Measurements from ENCODE around the gene PCNX3.

The PCNX3 gene

DNA sequence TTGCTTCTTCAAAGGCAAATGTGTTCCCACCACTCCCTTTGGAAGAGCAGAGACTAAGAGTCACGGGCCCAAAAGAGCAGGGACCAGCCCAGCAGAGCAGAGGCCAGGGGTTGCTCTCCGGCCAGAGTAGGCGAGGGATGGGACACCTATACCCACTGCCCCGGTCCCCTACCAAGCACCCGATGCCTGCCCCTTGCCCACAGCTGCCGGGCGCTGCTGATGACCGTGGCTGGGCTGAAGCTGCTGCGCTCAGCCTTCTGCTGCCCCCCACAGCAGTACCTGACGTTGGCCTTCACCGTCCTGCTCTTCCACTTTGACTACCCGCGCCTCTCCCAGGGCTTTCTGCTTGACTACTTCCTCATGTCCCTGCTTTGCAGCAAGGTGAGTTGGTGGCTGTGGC, 11.6 kb downstream of the PCNX3 start:
- Histone ChIP-seq H3K79me2 (ENCODE audit: insufficient read depth, low read length) (no peaks in the 10 kb centered on the region), H3F3A (ENCODE audit: low read depth) (no peaks in the 10 kb centered on the region), H3K9me2 (replicated peaks; ENCODE audit: low read depth, low read length) (no peaks in the 10 kb centered on the region), H2AFZ (ENCODE audit: low read length) (no peak overlapping the region), H3K9me3 (ENCODE audit: insufficient read depth, low read depth, low read length) (no peaks in the 10 kb centered on the region), H3K27me3 (ENCODE audit: insufficient read depth, low read length, poor library complexity, severe bottlenecking) (no peaks in the 10 kb centered on the region), H3K4me2 (ENCODE audit: low read depth, low read length, poor library complexity, severe bottlenecking) (no peak overlapping the region), H3K36me3 (ENCODE audit: insufficient read depth, low read length) (peaks cover 56% of the 10 kb centered on the region; the same call in 1 of the 2 replicates), H4K20me1 (ENCODE audit: insufficient read depth, low read length, poor library complexity, severe bottlenecking) (no peaks in the 10 kb centered on the region), H3K4me1 (ENCODE audit: insufficient read depth, low read length, poor library complexity, severe bottlenecking) (no peaks in the 10 kb centered on the region), H3K9ac (ENCODE audit: low read depth, low read length, poor library complexity, severe bottlenecking) (no peak overlapping the region), H3K4me3 (ENCODE audit: low read length, poor library complexity, severe bottlenecking) (no peak overlapping the region)
- no peak for TF ChIP-seq CTCF (conservative IDR thresholded peaks at IDR 0.05; ENCODE audit: low read length)
- no peak for TF ChIP-seq EZH2phosphoT487 (IDR thresholded peaks at IDR 0.05; ENCODE audit: borderline replicate concordance)

- H3K4me3 ChIP-seq (ENCODE audit: low read length, poor library complexity, severe bottlenecking) = no peak overlapping the region
- H3K36me3 ChIP-seq (ENCODE audit: insufficient read depth, low read length) = peaks cover 48% of the 10 kb centered on the region; the same call in 1 of the 2 replicates
- no peaks in the 10 kb centered on the region for H3K9me3 ChIP-seq (ENCODE audit: insufficient read depth, low read depth, low read length)
- H3K9ac ChIP-seq (ENCODE audit: low read depth, low read length, poor library complexity, severe bottlenecking) = no peak overlapping the region
- no peak overlapping the region for H2AFZ ChIP-seq (ENCODE audit: low read length)
- no peaks in the 10 kb centered on the region for H3K27me3 ChIP-seq (ENCODE audit: insufficient read depth, low read length, poor library complexity, severe bottlenecking)
- no peaks in the 10 kb centered on the region for H3K79me2 ChIP-seq (ENCODE audit: insufficient read depth, low read length)
- H3F3A ChIP-seq (ENCODE audit: low read depth) = no peaks in the 10 kb centered on the region
- no peaks in the 10 kb centered on the region for H3K9me2 ChIP-seq (replicated peaks; ENCODE audit: low read depth, low read length)
- H4K20me1 ChIP-seq (ENCODE audit: insufficient read depth, low read length, poor library complexity, severe bottlenecking) = no peaks in the 10 kb centered on the region
- peaks cover 8% of the 10 kb centered on the region for H3K4me1 ChIP-seq (ENCODE audit: insufficient read depth, low read length, poor library complexity, severe bottlenecking)
- TF ChIP-seq CTCF (conservative IDR thresholded peaks at IDR 0.05; ENCODE audit: low read length) = no peak
- TF ChIP-seq EZH2phosphoT487 (IDR thresholded peaks at IDR 0.05; ENCODE audit: borderline replicate concordance) = no peak
- H3K4me2 ChIP-seq (ENCODE audit: low read depth, low read length, poor library complexity, severe bottlenecking) = no peak overlapping the region
These were observed 14.0 kb downstream of the PCNX3 start for GRCh38 chr11:65629579-65629978.

GRCh38 chr11:65630215-65630614, 14.6 kb downstream of the PCNX3 start:
- no peaks in the 10 kb centered on the region for H3K9me2 ChIP-seq (replicated peaks; ENCODE audit: low read depth, low read length)
- no peaks in the 10 kb centered on the region for H3F3A ChIP-seq (ENCODE audit: low read depth)
- H4K20me1 ChIP-seq (ENCODE audit: insufficient read depth, low read length, poor library complexity, severe bottlenecking) = no peaks in the 10 kb centered on the region
- no peak overlapping the region for H2AFZ ChIP-seq (ENCODE audit: low read length)
- no peak overlapping the region for H3K4me3 ChIP-seq (ENCODE audit: low read length, poor library complexity, severe bottlenecking)
- H3K9ac ChIP-seq (ENCODE audit: low read depth, low read length, poor library complexity, severe bottlenecking) = no peak overlapping the region
- H3K4me1 ChIP-seq (ENCODE audit: insufficient read depth, low read length, poor library complexity, severe bottlenecking) = peaks cover 8% of the 10 kb centered on the region
- no peaks in the 10 kb centered on the region for H3K79me2 ChIP-seq (ENCODE audit: insufficient read depth, low read length)
- no peaks in the 10 kb centered on the region for H3K9me3 ChIP-seq (ENCODE audit: insufficient read depth, low read depth, low read length)
- H3K27me3 ChIP-seq (ENCODE audit: insufficient read depth, low read length, poor library complexity, severe bottlenecking) = no peaks in the 10 kb centered on the region
- TF ChIP-seq CTCF (conservative IDR thresholded peaks at IDR 0.05; ENCODE audit: low read length) = no peak
- no peak for TF ChIP-seq EZH2phosphoT487 (IDR thresholded peaks at IDR 0.05; ENCODE audit: borderline replicate concordance)
- peaks cover 53% of the 10 kb centered on the region; the same call in 1 of the 2 replicates for H3K36me3 ChIP-seq (ENCODE audit: insufficient read depth, low read length)
- no peak overlapping the region for H3K4me2 ChIP-seq (ENCODE audit: low read depth, low read length, poor library complexity, severe bottlenecking)
